Measurements from ENCODE around the gene DENR.

GRCh38 chr12:122729583-122730214 lies 22.9 kb upstream of the DENR start:
- TF ChIP-seq, protein P1, sequence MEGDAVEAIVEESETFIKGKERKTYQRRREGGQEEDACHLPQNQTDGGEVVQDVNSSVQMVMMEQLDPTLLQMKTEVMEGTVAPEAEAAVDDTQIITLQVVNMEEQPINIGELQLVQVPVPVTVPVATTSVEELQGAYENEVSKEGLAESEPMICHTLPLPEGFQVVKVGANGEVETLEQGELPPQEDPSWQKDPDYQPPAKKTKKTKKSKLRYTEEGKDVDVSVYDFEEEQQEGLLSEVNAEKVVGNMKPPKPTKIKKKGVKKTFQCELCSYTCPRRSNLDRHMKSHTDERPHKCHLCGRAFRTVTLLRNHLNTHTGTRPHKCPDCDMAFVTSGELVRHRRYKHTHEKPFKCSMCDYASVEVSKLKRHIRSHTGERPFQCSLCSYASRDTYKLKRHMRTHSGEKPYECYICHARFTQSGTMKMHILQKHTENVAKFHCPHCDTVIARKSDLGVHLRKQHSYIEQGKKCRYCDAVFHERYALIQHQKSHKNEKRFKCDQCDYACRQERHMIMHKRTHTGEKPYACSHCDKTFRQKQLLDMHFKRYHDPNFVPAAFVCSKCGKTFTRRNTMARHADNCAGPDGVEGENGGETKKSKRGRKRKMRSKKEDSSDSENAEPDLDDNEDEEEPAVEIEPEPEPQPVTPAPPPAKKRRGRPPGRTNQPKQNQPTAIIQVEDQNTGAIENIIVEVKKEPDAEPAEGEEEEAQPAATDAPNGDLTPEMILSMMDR (IDR thresholded peaks at IDR 0.05): no peak
- TF ChIP-seq POLR2AphosphoS5 (IDR thresholded peaks at IDR 0.05; ENCODE audit: low read depth, low read length) (no peak), SIN3A (IDR thresholded peaks at IDR 0.05; ENCODE audit: borderline replicate concordance, insufficient read depth, low read depth, low read length) (no peak)
